ENCODE data around the gene ALDH18A1. TPM values are rescaled to one million over a fixed set of nuclear protein-coding genes. Genes with fewer than 3 reads are reported as not detected.

The ALDH18A1 gene
- total RNA-seq, 4 donors from 2014 or later: 2.6 to 6.7 (median 5.7) TPM

GRCh38 chr10:95579835-95580535 is 76.5 kb downstream of the ALDH18A1 start:
- no peaks in the 10 kb centered on the region for H3K27me3 ChIP-seq
- no peak for ATAC-seq
- H3K9me3 ChIP-seq: no peaks in the 10 kb centered on the region
- H3K36me3 ChIP-seq: no peaks in the 10 kb centered on the region
- no peak overlapping the region for H3K27ac ChIP-seq
- in situ Hi-C loops (cut with MboI; ENCODE audit: low sequenced_read_pairs in 4 of 4) (loop anchor here in 1 of 4 donors (10.0 kb wide), 1 partner anchor 205 kb away; no protein-coding TSS in a partner anchor), intact Hi-C loops (cut with DNase I; ENCODE audit: low total_unique reads) (no loop called here)
- H3K4me1 ChIP-seq: peaks cover 3 to 10% of the 10 kb centered on the region in 2 donors
- H3K4me3 ChIP-seq: no peak overlapping the region
- no peak for TF ChIP-seq POLR2A (IDR thresholded peaks at IDR 0.05)
- TF ChIP-seq, protein P1, sequence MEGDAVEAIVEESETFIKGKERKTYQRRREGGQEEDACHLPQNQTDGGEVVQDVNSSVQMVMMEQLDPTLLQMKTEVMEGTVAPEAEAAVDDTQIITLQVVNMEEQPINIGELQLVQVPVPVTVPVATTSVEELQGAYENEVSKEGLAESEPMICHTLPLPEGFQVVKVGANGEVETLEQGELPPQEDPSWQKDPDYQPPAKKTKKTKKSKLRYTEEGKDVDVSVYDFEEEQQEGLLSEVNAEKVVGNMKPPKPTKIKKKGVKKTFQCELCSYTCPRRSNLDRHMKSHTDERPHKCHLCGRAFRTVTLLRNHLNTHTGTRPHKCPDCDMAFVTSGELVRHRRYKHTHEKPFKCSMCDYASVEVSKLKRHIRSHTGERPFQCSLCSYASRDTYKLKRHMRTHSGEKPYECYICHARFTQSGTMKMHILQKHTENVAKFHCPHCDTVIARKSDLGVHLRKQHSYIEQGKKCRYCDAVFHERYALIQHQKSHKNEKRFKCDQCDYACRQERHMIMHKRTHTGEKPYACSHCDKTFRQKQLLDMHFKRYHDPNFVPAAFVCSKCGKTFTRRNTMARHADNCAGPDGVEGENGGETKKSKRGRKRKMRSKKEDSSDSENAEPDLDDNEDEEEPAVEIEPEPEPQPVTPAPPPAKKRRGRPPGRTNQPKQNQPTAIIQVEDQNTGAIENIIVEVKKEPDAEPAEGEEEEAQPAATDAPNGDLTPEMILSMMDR (IDR thresholded peaks at IDR 0.05 in 4 of 5, conservative IDR thresholded peaks at IDR 0.05 in 1 of 5): no peak
- DNase-seq: no peak

- Histone ChIP-seq H3K4me1 (peaks cover 10 to 16% of the 10 kb centered on the region in 2 donors), H3K27ac (no peak overlapping the region), H3K4me3 (no peak overlapping the region), H3K9me3 (no peaks in the 10 kb centered on the region), H3K36me3 (no peaks in the 10 kb centered on the region), H3K27me3 (no peaks in the 10 kb centered on the region)
- ATAC-seq: no peak
- TF ChIP-seq POLR2A (IDR thresholded peaks at IDR 0.05): no peak
- TF ChIP-seq, protein P1 (IDR thresholded peaks at IDR 0.05 in 4 of 5, conservative IDR thresholded peaks at IDR 0.05 in 1 of 5): no peak
- intact Hi-C loops (cut with DNase I; ENCODE audit: low total_unique reads): no loop called here
- in situ Hi-C loops (cut with MboI; ENCODE audit: low sequenced_read_pairs in 4 of 4): loop anchor here in 1 of 4 donors (10.0 kb wide), 1 partner anchor 204 kb away; no protein-coding TSS in a partner anchor
- no peak for DNase-seq
These were observed 77.2 kb downstream of the ALDH18A1 start for GRCh38 chr10:95579292-95579691.

DNA sequence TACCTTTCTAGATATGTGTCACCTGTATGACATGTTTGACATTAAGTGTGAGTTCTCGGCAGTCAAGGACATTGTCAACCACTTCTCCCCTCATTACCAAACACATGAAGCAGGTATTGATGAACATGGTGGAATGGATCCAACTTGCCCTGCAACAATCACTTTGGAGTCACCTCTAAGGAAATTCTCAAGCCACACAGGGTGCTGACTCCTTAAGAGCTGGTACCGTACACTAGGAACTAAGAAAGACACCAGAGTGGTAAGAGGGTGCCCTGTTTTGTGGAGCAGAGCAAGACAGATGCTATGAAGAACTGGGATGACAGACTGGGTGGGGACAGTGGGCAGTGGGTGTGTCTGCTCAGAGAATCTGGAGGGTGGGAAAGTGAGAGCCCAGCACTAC is 77.9 kb downstream of the ALDH18A1 start:
- in situ Hi-C loops (cut with MboI; ENCODE audit: low sequenced_read_pairs in 4 of 4): loop anchor here in 1 of 4 donors (10.0 kb wide), 1 partner anchor 204 kb away; no protein-coding TSS in a partner anchor
- no peak for TF ChIP-seq POLR2A (IDR thresholded peaks at IDR 0.05)
- no peaks in the 10 kb centered on the region for H3K9me3 ChIP-seq
- H3K36me3 ChIP-seq: no peaks in the 10 kb centered on the region
- H3K27me3 ChIP-seq: no peaks in the 10 kb centered on the region
- ATAC-seq (no peak), DNase-seq (no peak)
- no peak overlapping the region for H3K4me3 ChIP-seq
- peaks cover 11 to 23% of the 10 kb centered on the region in 2 donors for H3K4me1 ChIP-seq
- intact Hi-C loops (cut with DNase I; ENCODE audit: low total_unique reads): no loop called here
- no peak overlapping the region for H3K27ac ChIP-seq

- H3K27ac ChIP-seq: peak overlapping the region in 3 of 4 donors; percentile 27 to 54 (median 36)
These were observed 81.7 kb downstream of the ALDH18A1 start for GRCh38 chr10:95574649-95575365.

More at GRCh38 chr10:95574649-95575365, 81.7 kb downstream of the ALDH18A1 start:
- DNase-seq: no peak
- no peaks in the 10 kb centered on the region for H3K9me3 ChIP-seq
- in situ Hi-C loops (cut with MboI; ENCODE audit: low sequenced_read_pairs in 4 of 4): loop anchor here in 1 of 4 donors (10.0 kb wide), 1 partner anchor 200 kb away; no protein-coding TSS in a partner anchor
- H3K27me3 ChIP-seq: no peaks in the 10 kb centered on the region
- ATAC-seq: peak in 1 of 2 donors; percentile 18
- intact Hi-C loops (cut with DNase I; ENCODE audit: low total_unique reads): no loop called here
- peak overlapping the region in 1 of 4 donors; percentile 17 for H3K4me3 ChIP-seq
- peaks cover 25 to 28% of the 10 kb centered on the region in 2 donors for H3K4me1 ChIP-seq
- TF ChIP-seq, protein P1 (IDR thresholded peaks at IDR 0.05 in 4 of 5, conservative IDR thresholded peaks at IDR 0.05 in 1 of 5): no peak
- no peak for TF ChIP-seq POLR2A (IDR thresholded peaks at IDR 0.05)
- H3K36me3 ChIP-seq: no peaks in the 10 kb centered on the region
